HG03558 (cell line): ENCODE results near the gene CACNA1S.

Experiments
- ATAC-seq: cut with Tn5 transposase; IDR thresholded peaks from one replicate; pipeline ENCODE4 v1.9.1; 2021; ENCODE audit warnings: moderate number of reproducible peaks; ENCODE audit not compliant: unreplicated experiment; ENCODE audit errors: extremely low read depth

CACNA1S gene

GRCh38 chr1:201119206-201120197, 7.3 kb upstream of the CACNA1S start:
- ATAC-seq, result no peak

DNA sequence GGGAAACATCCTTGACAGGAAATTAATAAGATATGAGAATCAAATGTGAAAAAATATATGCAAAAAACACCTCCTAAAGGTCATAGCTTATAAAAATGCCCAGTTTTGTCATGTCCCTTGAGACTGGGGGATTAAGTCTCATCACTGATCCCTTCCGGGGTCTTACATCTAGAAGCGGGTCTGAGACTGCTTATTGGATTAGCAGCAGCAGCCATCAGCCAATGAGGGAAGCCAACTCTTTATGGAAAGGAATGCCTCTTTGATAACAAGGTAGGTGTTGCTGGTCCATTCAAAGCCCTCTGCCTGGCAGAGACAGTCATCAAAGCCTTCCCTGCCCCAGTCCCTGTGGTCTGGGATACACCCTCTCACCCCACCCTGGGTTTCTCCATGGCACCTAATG, 3.9 kb upstream of the CACNA1S start:
- ATAC-seq, result no peak

DNA sequence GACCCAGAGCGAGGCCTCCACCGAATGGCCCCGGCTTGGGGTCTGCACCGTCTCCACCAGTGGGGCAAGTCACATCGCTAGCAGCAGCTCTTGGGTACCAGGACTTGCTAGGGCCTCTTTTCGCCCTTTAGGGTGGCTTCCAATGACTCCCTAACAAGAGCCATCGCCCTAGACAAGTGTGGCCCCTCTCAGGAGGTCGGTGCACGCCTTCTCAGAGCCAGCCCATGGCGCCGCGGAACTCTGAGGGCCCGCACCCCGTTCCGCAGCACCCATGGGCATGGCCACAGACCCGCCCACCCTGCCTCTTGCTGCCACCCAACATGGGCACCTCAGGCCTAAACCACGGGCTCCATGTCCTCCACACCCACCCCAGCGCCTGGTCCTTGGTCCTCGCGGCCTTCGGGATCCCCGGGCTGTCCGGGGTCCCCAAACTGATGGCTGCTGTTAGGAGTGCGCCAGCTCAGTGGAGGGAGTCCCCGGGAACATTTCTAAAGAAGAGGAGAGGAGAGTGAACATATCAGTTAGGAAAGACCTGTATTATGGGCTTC, 3.2 kb upstream of the CACNA1S start:
- no peak for ATAC-seq

DNA sequence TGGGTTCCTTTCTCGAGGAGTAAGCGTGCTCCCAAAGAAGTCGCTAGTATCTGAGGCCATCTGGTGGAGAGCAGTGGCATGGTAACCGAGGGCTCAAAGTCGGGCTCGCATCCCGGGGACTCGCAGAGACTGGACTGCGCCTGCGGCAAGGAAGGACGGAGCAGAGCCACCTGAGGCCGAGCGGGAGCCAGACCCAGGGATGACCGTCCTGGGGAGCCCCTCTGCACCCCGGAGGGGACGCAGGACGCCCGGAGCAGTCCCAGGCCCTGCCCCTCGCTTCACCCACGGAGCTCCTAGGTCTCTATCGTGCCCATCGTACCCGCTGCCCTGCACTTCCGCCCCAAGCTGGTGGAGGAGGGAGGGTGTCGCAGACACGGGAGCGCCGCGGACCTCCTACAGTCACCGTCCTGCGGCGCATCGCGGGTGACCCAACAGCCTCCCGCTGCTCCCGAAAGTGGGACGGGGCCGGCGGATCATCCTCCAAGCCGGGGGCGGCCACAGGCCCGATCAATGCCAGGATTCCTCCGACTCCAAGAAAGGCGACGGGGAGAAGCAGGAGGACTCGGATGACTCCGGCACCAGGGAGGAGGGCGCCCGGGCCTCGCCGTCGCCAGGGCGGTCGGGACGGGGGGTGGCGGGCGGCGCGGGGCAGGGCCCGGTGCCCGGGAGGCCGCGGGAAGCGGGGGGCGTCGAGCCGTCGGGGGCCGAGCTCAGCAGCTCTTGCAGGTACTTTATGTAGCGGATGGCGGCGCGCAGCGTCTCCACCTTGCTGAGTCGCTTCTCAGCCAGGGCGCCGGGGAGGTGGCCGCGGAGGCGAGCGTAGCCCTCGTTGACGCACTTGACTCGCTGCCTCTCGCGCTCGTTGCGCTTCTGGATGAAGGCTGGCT, 2.3 kb upstream of the CACNA1S start:
- ATAC-seq, result no peak

GRCh38 chr1:201113451-201114244, 1.4 kb upstream of the CACNA1S start:
- no peak for ATAC-seq

- ATAC-seq, result no peak
These were observed 700 bp upstream of the CACNA1S start for GRCh38 chr1:201112926-201113325.

DNA sequence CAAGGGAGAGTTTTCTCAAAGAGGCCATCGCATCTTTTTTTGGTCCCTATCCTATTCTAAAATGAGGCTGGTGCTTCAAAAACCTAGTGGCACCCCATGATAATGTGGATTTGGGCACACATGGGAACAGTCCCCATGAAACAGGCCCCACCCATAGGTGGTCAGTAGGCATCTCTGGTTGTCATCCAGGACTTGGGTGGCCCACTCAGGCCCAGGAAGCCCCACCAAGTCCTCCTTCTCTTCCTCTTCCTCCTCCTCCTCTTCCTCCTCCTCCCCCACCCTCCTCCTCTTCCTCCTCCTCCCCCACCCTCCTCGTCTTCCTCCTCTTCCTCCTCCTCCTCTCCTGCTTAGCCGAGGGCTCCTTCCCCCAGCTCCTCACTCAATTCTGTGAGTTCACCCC, 554 bp downstream of the CACNA1S start:
- ATAC-seq, result no peak

GRCh38 chr1:201111156-201111555, 1.1 kb downstream of the CACNA1S start:
- no peak for ATAC-seq

GRCh38 chr1:201110616-201111015, 1.6 kb downstream of the CACNA1S start:
- ATAC-seq, result no peak

DNA sequence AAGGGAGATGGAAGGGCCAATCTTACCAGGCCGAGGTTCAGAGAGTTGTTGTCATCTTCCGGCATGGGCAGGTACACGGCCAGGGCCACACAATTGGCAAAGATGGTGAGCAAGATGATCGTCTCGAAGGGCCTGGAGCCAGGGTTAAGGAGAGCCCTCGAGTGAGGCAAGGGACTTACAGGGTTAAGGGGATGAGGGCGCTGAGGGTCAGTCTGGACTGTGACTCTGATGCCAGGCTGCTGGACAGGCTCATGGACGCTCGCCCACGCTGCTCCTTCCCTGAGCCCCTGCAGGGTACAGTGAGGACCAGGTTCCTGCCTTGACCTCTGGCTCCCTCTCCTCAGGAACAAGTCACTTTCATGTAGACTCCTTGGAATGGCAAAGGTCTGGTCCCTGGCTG, 2.1 kb downstream of the CACNA1S start:
- ATAC-seq, result no peak

- no peak for ATAC-seq
These were observed 2.6 kb downstream of the CACNA1S start for GRCh38 chr1:201109651-201110050.

DNA sequence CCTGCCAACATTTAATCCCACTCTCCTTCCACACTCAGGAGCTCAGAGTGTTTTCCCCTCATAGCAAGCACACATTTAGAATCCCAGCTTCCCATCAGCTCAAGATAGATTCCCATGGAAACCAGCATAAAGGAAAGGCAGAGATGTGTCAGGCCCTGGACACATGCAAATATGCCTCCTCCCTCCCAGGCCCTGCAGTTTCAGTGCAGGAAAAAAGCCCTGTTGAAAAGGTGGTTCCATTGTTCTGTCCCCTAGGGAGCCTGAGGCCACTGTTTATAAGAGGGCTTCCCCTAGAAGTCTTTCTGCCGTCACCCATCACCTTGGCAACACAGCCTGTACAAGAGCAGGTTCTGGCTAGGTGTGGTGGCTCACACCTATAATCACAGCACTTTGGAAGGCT, 3.6 kb downstream of the CACNA1S start:
- ATAC-seq, result no peak

- ATAC-seq, result no peak
These were observed 6.5 kb downstream of the CACNA1S start for GRCh38 chr1:201105688-201106087.

GRCh38 chr1:201104141-201104540, 8.1 kb downstream of the CACNA1S start:
- no peak for ATAC-seq

DNA sequence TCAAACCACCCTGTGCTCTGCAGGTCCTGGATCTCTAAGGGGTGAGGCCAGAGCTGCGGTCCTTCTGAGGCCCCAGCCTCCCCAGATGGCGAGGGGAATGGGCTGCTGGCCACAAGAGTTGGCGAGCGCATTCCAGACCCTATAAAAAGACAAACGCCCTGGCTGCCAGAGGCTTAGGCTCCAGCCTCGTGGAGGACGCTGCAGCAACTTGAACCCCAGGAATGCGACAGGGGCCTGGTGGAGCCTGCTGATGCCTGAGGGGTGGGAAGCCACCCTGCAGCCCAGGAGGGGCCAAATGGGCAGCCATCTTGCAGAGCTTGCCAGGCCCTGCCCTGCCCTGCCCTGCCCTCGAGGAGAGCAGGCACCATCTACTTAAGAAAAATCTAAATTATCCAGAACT, 8.6 kb downstream of the CACNA1S start:
- no peak for ATAC-seq

GRCh38 chr1:201100169-201100930, 11.9 kb downstream of the CACNA1S start:
- ATAC-seq, result no peak

DNA sequence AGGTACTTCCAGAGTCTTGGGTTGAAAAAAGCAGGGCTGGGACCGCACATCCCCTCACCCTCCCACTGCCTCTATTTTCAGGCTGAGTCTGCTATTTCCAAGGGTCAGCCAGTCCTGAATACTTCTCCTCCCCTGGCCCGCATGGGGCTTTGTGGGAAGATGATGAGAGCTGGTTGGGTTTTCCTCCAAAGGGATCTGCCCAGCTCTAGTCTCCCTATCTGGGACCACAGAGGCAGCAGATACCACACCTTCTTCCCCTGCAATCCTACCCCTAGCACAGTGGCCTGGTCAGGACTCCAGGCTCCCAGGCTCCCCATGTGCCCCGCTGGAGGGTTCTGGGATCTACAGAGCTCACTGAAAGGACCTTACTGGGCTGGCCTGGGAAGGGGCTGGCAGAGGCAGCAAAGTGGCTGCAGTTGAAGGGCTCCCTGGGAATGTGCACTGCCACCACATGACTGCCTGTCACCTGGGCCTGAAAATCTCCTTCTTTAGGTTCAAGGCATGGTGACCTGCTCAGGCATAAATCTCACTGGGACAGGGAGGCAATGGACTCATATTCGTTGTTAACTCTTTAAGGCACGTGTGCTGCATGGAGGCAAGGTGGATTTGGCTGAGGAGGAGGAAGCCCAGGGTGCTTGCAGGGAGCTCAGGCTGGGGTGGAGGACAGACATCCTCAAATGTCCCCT, 13.1 kb downstream of the CACNA1S start:
- no peak for ATAC-seq

- ATAC-seq, result no peak
These were observed 15.0 kb downstream of the CACNA1S start for GRCh38 chr1:201096977-201097856.
